H1 (cell line): Measurements from ENCODE around the gene ABL2. TPM values are rescaled to one million over a fixed set of nuclear protein-coding genes. Genes with fewer than 3 reads are reported as not detected.
"Not testable (repeated sequence)": the region's sequence is repeated elsewhere in the genome, so short reads cannot be mapped to it uniquely, and the experiment has no call there.

ENCODE experiments used
- CTCF ChIA-PET: fragments of 300-600 bp; sonication (Branson Sonifier 250); formaldehyde crosslinking; loops from one replicate; lab custom pipeline; 2021; ENCODE audit not compliant: partially characterized antibody; lab: Charles Lee
- POLR2A ChIA-PET: fragments of 300-600 bp; sonication (Branson Sonifier 250); formaldehyde crosslinking; loops from one replicate; lab custom pipeline; 2021; ENCODE audit warnings: inconsistent platforms; ENCODE audit not compliant: partially characterized antibody; lab: Charles Lee
- DNase-seq, 2 experiments: peaks; one replicate each; pipeline versions ENCODE4 v3.0.0 to v3.0.0-alpha.2; 2010 to 2022; ENCODE audit warnings: low spot score in 2 of 2, low read depth in 1 of 2, mixed read lengths in 1 of 2
- FAIRE-seq: peaks from 2 replicates; lab custom pipeline; 2011; peaks lifted over from hg19 to GRCh38; lab: Jason Lieb, UNC
- H2AFZ ChIP-seq: 2 replicates; pipeline ENCODE4 v1.8.1; 2012; ENCODE audit warnings: low read length, inconsistent platforms
- H2AK5ac ChIP-seq: 2 replicates; pipeline ENCODE4 v1.6.1; 2013; ENCODE audit warnings: low read depth, low read length
- H2BK120ac ChIP-seq: replicated peaks from 2 replicates; pipeline ENCODE3; 2013; ENCODE audit warnings: low read depth, low read length, inconsistent platforms
- H2BK12ac ChIP-seq: 2 replicates; pipeline ENCODE4 v1.6.1; 2013; ENCODE audit warnings: low read depth, low read length
- H2BK15ac ChIP-seq: 2 replicates; pipeline ENCODE4 v1.6.1; 2013; ENCODE audit warnings: low read length
- H2BK20ac ChIP-seq: 2 replicates; pipeline ENCODE4 v1.6.1; 2013; ENCODE audit warnings: low read length
- H2BK5ac ChIP-seq: 2 replicates; pipeline ENCODE4 v1.6.1; 2013; ENCODE audit warnings: low read depth, low read length
- H3K14ac ChIP-seq: 2 replicates; pipeline ENCODE4 v1.6.1; 2013; ENCODE audit warnings: inconsistent platforms; ENCODE audit not compliant: insufficient read length
- H3K18ac ChIP-seq: 2 replicates; pipeline ENCODE4 v1.6.1; 2013; ENCODE audit warnings: low read length; ENCODE audit errors: extremely low read depth
- H3K23ac ChIP-seq: 2 replicates; pipeline ENCODE4 v1.6.1; 2013; ENCODE audit warnings: inconsistent platforms; ENCODE audit not compliant: insufficient read length
- H3K23me2 ChIP-seq: 2 replicates; pipeline ENCODE4 v1.6.1; 2013; ENCODE audit warnings: low read depth, low read length
- H3K27ac ChIP-seq: 2 replicates; pipeline ENCODE4 v1.6.1; 2011; ENCODE audit warnings: low read depth, low read length, inconsistent platforms
- H3K27me3 ChIP-seq, 4 experiments: replicated peaks in 1 of 4; 1 replicate in 1 of 4; 2 replicates in 3 of 4; pipeline versions ENCODE4 v1.6.1 to v1.8.1; 2011 to 2013; ENCODE audit warnings: low read length in 3 of 4, mild to moderate bottlenecking in 3 of 4, inconsistent platforms in 2 of 4, mixed read lengths in 2 of 4, moderate library complexity in 1 of 4; ENCODE audit not compliant: control insufficient read depth in 3 of 4, insufficient read depth in 3 of 4; ENCODE audit errors: extremely low read depth in 1 of 4
- H3K36me3 ChIP-seq, 4 experiments: 2 replicates each; pipeline versions ENCODE4 v1.6.1 to v1.8.1; 2011 to 2013; ENCODE audit warnings: mild to moderate bottlenecking in 4 of 4, low read length in 3 of 4, moderate library complexity in 2 of 4, control low read depth in 1 of 4, inconsistent platforms in 1 of 4; ENCODE audit not compliant: insufficient read depth in 4 of 4, control insufficient read depth in 2 of 4
- H3K4ac ChIP-seq: replicated peaks from 2 replicates; pipeline ENCODE3; 2013; ENCODE audit warnings: low read length, low read depth, mixed read lengths, inconsistent platforms; ENCODE audit not compliant: insufficient read length
- H3K4me1 ChIP-seq, 4 experiments: replicated peaks in 1 of 4; 1 replicate in 1 of 4; 2 replicates in 3 of 4; pipeline versions ENCODE4 v1.6.1 to v1.8.1; 2011 to 2013; ENCODE audit warnings: low read length in 3 of 4, inconsistent platforms in 2 of 4, mixed read lengths in 1 of 4; ENCODE audit not compliant: insufficient read depth in 4 of 4, control insufficient read depth in 3 of 4
- H3K4me2 ChIP-seq, 2 experiments: 2 replicates each; pipeline versions ENCODE4 v1.6.1 to v1.8.1; 2011 to 2013; ENCODE audit warnings: low read depth in 2 of 2, low read length in 2 of 2, control low read depth in 1 of 2, inconsistent platforms in 1 of 2, mild to moderate bottlenecking in 1 of 2; ENCODE audit not compliant: insufficient read depth in 1 of 2
- H3K4me3 ChIP-seq, 4 experiments: fragments of 200-600, 300-600 bp in 1 of 4; sonication (generic), shearing (Covaris generic), sonication (Bioruptor Twin) in 1 of 4; 2 replicates each; pipeline versions ENCODE4 v1.5.1 to v1.8.1; 2011 to 2016; ENCODE audit warnings: low read length in 4 of 4, low read depth in 3 of 4, control low read depth in 2 of 4, inconsistent platforms in 2 of 4, mild to moderate bottlenecking in 2 of 4, mixed read lengths in 1 of 4, moderate library complexity in 1 of 4; ENCODE audit not compliant: insufficient read depth in 2 of 4; ENCODE audit errors: extremely low read depth in 1 of 4
- H3K56ac ChIP-seq: replicated peaks from 2 replicates; pipeline ENCODE3; 2013; ENCODE audit warnings: low read depth, mild to moderate bottlenecking, mixed read lengths, low read length, inconsistent platforms; ENCODE audit not compliant: insufficient read length
- H3K79me1 ChIP-seq: 2 replicates; pipeline ENCODE4 v1.6.1; 2013; ENCODE audit warnings: low read depth, low read length, control low read depth
- H3K79me2 ChIP-seq, 2 experiments: 2 replicates each; pipeline versions ENCODE4 v1.6.1 to v1.8.1; 2012 to 2013; ENCODE audit warnings: low read length in 2 of 2, mild to moderate bottlenecking in 2 of 2, inconsistent platforms in 1 of 2; ENCODE audit not compliant: insufficient read depth in 2 of 2, control insufficient read depth in 1 of 2
- H3K9ac ChIP-seq, 4 experiments: replicated peaks in 1 of 4; 1 replicate in 1 of 4; 2 replicates in 3 of 4; pipeline versions ENCODE4 v1.6.1 to v1.8.1; 2011 to 2013; ENCODE audit warnings: low read depth in 3 of 4, low read length in 3 of 4, control low read depth in 2 of 4, mild to moderate bottlenecking in 2 of 4, moderate library complexity in 2 of 4, inconsistent platforms in 1 of 4; ENCODE audit errors: extremely low read depth in 1 of 4
- H3K9me3 ChIP-seq, 2 experiments: 2 replicates each; pipeline versions ENCODE4 v1.6.1 to v1.8.1; 2012 to 2013; ENCODE audit warnings: mild to moderate bottlenecking in 2 of 2, moderate library complexity in 2 of 2, control low read depth in 1 of 2, inconsistent platforms in 1 of 2, low read depth in 1 of 2, low read length in 1 of 2, mixed read lengths in 1 of 2; ENCODE audit not compliant: insufficient read depth in 2 of 2
- H4K20me1 ChIP-seq, 2 experiments: replicated peaks in 1 of 2; 2 replicates each; pipeline versions ENCODE3 to v1.8.1; 2011 to 2013; ENCODE audit warnings: inconsistent platforms in 2 of 2, low read length in 2 of 2, mild to moderate bottlenecking in 1 of 2; ENCODE audit not compliant: insufficient read depth in 2 of 2, control insufficient read depth in 1 of 2
- H4K5ac ChIP-seq: 2 replicates; pipeline ENCODE4 v1.6.1; 2013; ENCODE audit warnings: low read length, low read depth, mixed read lengths, inconsistent platforms; ENCODE audit not compliant: insufficient read length
- H4K8ac ChIP-seq: 2 replicates; pipeline ENCODE4 v1.8.0; 2013; ENCODE audit warnings: mild to moderate bottlenecking, moderate library complexity, low read length, inconsistent platforms; ENCODE audit not compliant: insufficient read depth; ENCODE audit errors: extremely low read depth
- H4K91ac ChIP-seq: replicated peaks from 2 replicates; pipeline ENCODE3; 2013; ENCODE audit warnings: low read length, mixed read lengths, inconsistent platforms; ENCODE audit not compliant: insufficient read length
- WGBS, 2 experiments: shearing (Covaris generic) in 1 of 2; methylation state at CpG; one replicate each; pipeline versions ENCODE4 v1.1.6 to v1.1.7; 2013 to 2015; ENCODE audit warnings: low lambda C conversion rate in 2 of 2, mixed read lengths in 2 of 2, inconsistent platforms in 1 of 2, low coverage in 1 of 2, missing lambda C conversion rate in 1 of 2; ENCODE audit not compliant: insufficient replicate concordance in 2 of 2, insufficient coverage in 1 of 2, insufficient read length in 1 of 2; ENCODE audit errors: extremely low coverage in 1 of 2, missing lambda C conversion rate in 1 of 2; 5-methylcytosine and 5-hydroxymethylcytosine counted together
- polyA plus RNA-seq, 7 experiments: library from polyadenylated mRNA; depleted of rRNA in 3 of 7; stranded (reverse) in 5 of 7; unstranded in 2 of 7; fragments of >200 nt in 5 of 7; fragments of 200-250 nt in 2 of 7; gene quantifications; 1 replicate in 5 of 7; 2 replicates in 1 of 7; 4 replicates in 1 of 7; pipeline versions ENCODE4 v1.2.1 to v1.2.3, GENCODE V29; 2011 to 2013; ENCODE audit warnings: missing spikeins in 2 of 7, mixed read lengths in 2 of 7
- total RNA-seq: library from RNA; stranded (reverse); fragmentation: NEBNext Ultra II Directional; extraction: Animal tissue kit (Norgen Biotek cat#: 25700); gene quantifications from 2 replicates; pipeline ENCODE4 v1.2.1, GENCODE V29; 2021

The ABL2 gene
- total and polyA plus RNA-seq, 2 of the 8 experiments (the other 6 are each of a cell fraction or from before 2014, with no cell fraction given), result 4.5 to 19.1 TPM

GRCh38 chr1:179274424-179274823 lies 44.9 kb upstream of the ABL2 start:
- not testable (repeated sequence) for H4K20me1 ChIP-seq, H2BK12ac ChIP-seq, H3K4ac ChIP-seq, H2AK5ac ChIP-seq, H3K18ac ChIP-seq, H4K91ac ChIP-seq, H3K27me3 ChIP-seq, H3K4me3 ChIP-seq, H3K23me2 ChIP-seq, H2BK15ac ChIP-seq, DNase-seq, FAIRE-seq, H3K23ac ChIP-seq, H2BK120ac ChIP-seq, H3K4me2 ChIP-seq, H2AFZ ChIP-seq, H3K9ac ChIP-seq, H3K4me1 ChIP-seq, H2BK5ac ChIP-seq, H4K8ac ChIP-seq, H3K79me2 ChIP-seq, H3K56ac ChIP-seq, H3K14ac ChIP-seq, H2BK20ac ChIP-seq, H3K79me1 ChIP-seq, H3K36me3 ChIP-seq, H3K27ac ChIP-seq, H3K9me3 ChIP-seq, H4K5ac ChIP-seq
- CTCF ChIA-PET, result interaction anchor here (0.6 to 0.7 kb wide), 3 partner anchors 19 to 167 kb away, joined by 3 read pairs; no protein-coding TSS in a partner anchor
- WGBS, 2 experiments, result 99% methylated on average over 4 of the region's 5 CpGs; no CpG with 5 or more reads in 1 of the 2 experiments
- POLR2A ChIA-PET, result interaction anchor here (1.1 kb wide), 1 partner anchor 12 kb away, joined by 3 read pairs; no protein-coding TSS in a partner anchor
